ENCODE data around the gene CACNB1.

The CACNB1 gene

DNA sequence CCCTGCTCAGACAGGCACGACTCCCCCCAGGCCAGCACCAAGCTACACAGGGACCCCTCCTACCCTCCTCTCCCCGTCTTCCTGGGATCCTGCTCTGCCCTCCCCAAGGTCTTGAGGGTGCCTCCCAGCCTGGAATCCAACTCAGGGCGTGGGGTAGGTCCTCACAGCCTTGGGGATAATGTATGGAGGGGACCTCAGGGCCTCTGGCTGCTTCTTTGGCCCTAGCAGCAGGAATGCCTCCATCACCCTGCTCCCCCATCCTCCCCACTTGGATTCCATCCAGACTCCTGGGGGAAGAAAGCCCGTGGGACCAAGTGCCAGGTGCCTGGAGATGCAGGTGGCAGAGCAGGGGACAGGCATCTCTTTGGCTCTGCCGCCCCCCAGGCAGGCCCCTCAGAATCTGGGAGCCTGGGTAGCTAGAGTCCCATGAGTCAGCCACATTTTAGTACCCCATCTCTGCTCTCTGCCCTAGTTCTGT lies 39.0 kb upstream of the CACNB1 start:
- H3K36me3 ChIP-seq (ENCODE audit: insufficient read depth, low read length), result no peaks in the 10 kb centered on the region
- 73% methylated on average over 5 of the region's 5 CpGs for WGBS
- H3K27me3 ChIP-seq (ENCODE audit: insufficient read depth, low read length), result no peaks in the 10 kb centered on the region
- H3K9me3 ChIP-seq (ENCODE audit: insufficient read depth, low read depth, low read length), result no peaks in the 10 kb centered on the region
- peaks cover 4% of the 10 kb centered on the region; the same call in 1 of the 2 replicates for H3K4me1 ChIP-seq (ENCODE audit: insufficient read depth, low read length)
- H3K9ac ChIP-seq (ENCODE audit: low read depth, low read length), result no peak overlapping the region
- no peak overlapping the region for H3K27ac ChIP-seq (ENCODE audit: low read depth, low read length)
- no peak overlapping the region for H3K4me3 ChIP-seq (ENCODE audit: low read length)

DNA sequence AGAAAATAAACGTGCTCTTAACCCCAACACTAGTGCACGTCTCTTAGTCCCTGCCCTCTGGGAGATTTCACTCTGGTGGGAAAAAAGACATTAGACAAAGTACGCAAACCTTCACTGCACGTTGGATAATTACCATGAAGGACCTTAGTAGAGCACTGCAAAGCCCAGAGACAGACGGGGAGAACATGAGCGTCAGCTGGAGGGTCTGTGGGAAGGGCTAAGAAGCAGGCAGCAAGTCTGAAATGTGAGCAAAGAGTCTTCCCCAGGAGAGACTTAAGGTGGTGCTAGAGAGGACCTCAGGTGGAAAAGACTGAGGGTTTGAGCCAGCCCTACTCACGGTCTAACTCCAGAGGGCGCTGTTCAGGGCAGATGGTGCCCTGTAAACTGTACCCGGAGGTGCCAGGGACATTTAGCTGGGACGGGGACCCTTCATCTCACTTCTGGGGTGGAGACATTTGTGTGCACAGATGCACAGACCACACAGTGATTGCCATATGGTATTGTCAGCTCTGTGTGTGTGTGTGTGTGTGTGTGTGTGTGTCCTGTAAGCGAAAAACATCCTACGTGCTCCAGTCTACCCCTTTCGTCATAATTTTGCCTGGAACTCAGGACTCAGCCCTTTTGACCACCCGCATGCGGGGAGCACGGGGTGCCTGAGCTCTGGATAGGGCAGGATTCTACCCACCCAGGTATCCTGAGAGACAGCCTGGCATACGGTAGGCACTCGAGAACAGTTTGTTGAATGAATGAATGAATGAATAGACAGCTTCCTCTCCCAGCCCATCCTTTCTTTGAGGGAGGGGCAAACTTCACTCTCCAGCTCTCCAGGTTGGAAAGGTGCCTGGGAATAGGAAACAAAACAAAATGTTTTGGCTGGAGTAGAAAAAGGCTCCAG lies 38.3 kb upstream of the CACNB1 start:
- H3K4me1 ChIP-seq (ENCODE audit: insufficient read depth, low read length), result peaks cover 7% of the 10 kb centered on the region; the same call in 1 of the 2 replicates
- no peaks in the 10 kb centered on the region for H3K27me3 ChIP-seq (ENCODE audit: insufficient read depth, low read length)
- H3K9me3 ChIP-seq (ENCODE audit: insufficient read depth, low read depth, low read length), result no peaks in the 10 kb centered on the region
- H3K27ac ChIP-seq (ENCODE audit: low read depth, low read length), result no peak overlapping the region
- no peaks in the 10 kb centered on the region for H3K36me3 ChIP-seq (ENCODE audit: insufficient read depth, low read length)
- H3K4me3 ChIP-seq (ENCODE audit: low read length), result no peak overlapping the region; the same call in 1 of the 2 replicates
- WGBS, result 53% methylated on average over 17 of the region's 18 CpGs
- no peak overlapping the region for H3K9ac ChIP-seq (ENCODE audit: low read depth, low read length)

DNA sequence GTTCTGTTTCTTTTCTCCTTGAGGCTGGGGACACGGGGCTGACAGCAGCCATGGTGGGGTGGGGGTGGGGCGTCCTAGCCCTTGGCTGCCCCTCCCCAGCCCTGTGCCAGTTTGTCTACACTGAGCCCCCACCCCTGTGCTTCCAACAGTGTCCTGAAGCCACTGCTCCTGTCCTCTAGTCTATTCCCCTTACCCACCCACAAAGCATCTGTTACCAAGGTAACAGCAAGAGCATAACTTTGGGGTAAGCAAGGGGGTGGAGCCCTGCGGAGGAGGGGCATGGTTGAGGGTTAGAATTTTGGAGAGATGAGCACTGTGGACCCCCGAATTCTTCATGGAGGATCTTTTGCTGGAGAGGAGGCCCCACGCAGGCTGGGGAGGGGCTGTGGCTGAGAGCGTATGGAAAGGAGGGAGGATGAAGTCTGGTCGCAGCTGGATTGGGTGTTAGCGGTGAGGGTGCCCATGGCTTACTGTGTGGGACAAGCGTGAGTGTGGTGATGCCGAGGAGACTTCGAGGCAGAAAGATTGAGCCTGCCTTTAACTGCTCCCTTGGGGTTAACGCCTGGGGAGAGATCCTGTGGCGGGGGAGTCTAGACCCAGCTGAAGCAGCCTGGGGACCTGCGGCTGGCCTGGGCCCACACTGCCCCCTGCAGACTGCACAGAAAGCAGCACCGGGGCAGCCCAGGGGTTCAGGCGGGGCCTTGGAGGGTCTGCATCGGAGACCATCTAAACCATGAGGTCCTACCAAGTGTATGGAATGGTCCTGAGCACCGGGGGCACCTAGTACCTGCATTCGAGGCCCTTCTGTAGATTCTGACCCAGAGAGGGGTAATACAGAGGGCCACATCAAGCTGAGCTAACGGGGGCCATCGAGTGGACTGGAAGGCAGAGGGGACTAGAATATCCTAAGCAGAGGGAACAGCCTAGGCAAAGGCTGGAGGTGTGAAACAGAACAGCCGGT lies 34.4 kb upstream of the CACNB1 start:
- Histone ChIP-seq H3K4me3 (ENCODE audit: low read length) (peak overlapping the region; percentile 38), H3K4me1 (ENCODE audit: insufficient read depth, low read length) (peaks cover 10% of the 10 kb centered on the region; the same call in 1 of the 2 replicates)
- WGBS, result 26% methylated on average over 20 of the region's 22 CpGs

DNA sequence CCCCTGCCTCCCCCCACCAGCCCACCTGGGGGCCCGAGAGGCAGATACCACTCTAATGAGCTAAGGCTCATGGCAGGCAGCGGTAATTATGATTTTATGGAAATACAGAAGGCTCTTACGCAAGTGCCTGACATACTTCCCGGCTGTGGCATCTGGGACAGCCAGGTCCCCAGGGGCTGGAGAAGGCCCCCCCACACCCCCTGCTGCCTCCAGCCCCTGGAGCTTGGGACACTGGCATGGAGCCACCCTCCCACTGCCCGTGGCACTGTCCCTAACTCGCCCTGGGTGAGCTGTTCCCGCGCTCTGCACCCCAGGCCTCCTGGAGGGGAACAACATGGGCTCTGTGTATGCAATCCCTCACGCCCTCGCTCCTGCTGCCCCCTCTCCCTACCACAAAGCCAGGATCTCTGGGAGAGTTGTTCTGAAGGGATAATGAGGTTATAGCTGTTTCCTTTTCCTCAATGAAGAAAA lies 33.7 kb upstream of the CACNB1 start:
- no peak overlapping the region for H3K4me3 ChIP-seq (ENCODE audit: low read length)
- H3K27me3 ChIP-seq (ENCODE audit: insufficient read depth, low read length), result peaks cover 15% of the 10 kb centered on the region
- H3K27ac ChIP-seq (ENCODE audit: low read depth, low read length), result no peak overlapping the region
- peaks cover 12% of the 10 kb centered on the region for H3K4me1 ChIP-seq (ENCODE audit: insufficient read depth, low read length)
- no peak overlapping the region for H3K9ac ChIP-seq (ENCODE audit: low read depth, low read length)
- 77% methylated on average over 8 of the region's 10 CpGs for WGBS
- H3K9me3 ChIP-seq (ENCODE audit: insufficient read depth, low read depth, low read length), result no peaks in the 10 kb centered on the region
- H3K36me3 ChIP-seq (ENCODE audit: insufficient read depth, low read length), result no peaks in the 10 kb centered on the region

More for the DNA sequence above, 34.4 kb upstream of the CACNB1 start:
- Histone ChIP-seq H3K27ac (ENCODE audit: low read depth, low read length) (no peak overlapping the region), H3K36me3 (ENCODE audit: insufficient read depth, low read length) (no peaks in the 10 kb centered on the region), H3K27me3 (ENCODE audit: insufficient read depth, low read length) (peaks cover 7% of the 10 kb centered on the region; the same call in 1 of the 2 replicates), H3K9me3 (ENCODE audit: insufficient read depth, low read depth, low read length) (no peaks in the 10 kb centered on the region), H3K9ac (ENCODE audit: low read depth, low read length) (no peak overlapping the region; the same call in 1 of the 2 replicates)

DNA sequence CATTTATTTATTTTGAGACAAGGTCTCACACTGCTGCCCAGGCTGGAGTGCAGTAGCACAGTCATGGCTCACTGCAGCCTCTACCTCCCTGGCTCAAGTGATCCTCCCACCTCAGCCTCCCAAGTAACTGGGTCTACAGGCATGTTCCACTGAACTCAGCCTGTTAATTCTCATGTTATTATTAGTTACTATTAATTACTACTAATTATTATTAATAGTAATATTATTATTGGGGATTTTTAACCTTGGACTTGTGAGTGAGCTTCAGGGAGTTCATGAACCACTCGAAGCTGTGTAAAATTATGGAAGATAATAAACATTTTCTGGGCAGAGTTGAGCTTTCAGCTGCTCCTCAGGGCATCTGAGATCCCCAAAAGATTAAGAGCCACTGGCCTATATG lies 32.9 kb upstream of the CACNB1 start:
- Histone ChIP-seq H3K27me3 (ENCODE audit: insufficient read depth, low read length) (peaks cover 20% of the 10 kb centered on the region), H3K4me1 (ENCODE audit: insufficient read depth, low read length) (peaks cover 13% of the 10 kb centered on the region), H3K36me3 (ENCODE audit: insufficient read depth, low read length) (no peaks in the 10 kb centered on the region), H3K9ac (ENCODE audit: low read depth, low read length) (no peak overlapping the region), H3K4me3 (ENCODE audit: low read length) (no peak overlapping the region), H3K27ac (ENCODE audit: low read depth, low read length) (no peak overlapping the region), H3K9me3 (ENCODE audit: insufficient read depth, low read depth, low read length) (no peaks in the 10 kb centered on the region)
- WGBS, result 95% methylated on average over 1 of the region's 1 CpG

DNA sequence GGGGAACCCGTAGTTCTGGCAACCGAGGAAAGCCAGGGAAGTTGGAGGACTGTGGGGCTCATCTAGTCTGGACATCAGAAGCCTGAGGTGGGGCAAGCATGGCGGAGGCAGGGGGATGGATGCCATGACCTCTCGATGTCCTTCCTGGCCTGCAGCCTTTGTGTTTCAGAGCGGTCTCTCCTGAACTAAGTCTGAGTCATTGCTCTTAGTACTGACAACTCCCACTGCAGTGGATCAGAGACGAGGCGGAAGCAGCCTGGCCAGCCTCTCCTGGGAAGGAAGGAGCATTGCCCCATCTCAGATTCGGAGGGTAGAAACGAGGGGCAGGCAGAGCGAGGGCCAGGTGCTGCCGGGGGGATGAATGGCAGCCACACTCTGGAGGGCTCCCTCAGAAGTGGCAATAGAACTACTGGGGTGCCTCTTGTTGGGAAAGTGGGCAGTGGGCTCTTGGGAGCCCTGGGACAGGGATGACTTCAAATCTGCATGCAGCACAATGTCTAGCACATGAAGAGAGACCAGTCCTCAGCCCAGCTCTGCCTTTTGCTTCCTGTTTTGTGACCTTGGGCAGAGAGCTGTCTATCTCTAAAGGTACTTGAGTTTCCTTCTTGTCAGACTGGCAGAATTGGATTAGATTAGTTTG lies 31.9 kb upstream of the CACNB1 start:
- peaks cover 13% of the 10 kb centered on the region for H3K4me1 ChIP-seq (ENCODE audit: insufficient read depth, low read length)
- H3K4me3 ChIP-seq (ENCODE audit: low read length), result no peak overlapping the region
- 70% methylated on average over 11 of the region's 11 CpGs for WGBS
- H3K9me3 ChIP-seq (ENCODE audit: insufficient read depth, low read depth, low read length), result no peaks in the 10 kb centered on the region
- no peak overlapping the region for H3K27ac ChIP-seq (ENCODE audit: low read depth, low read length)
- H3K9ac ChIP-seq (ENCODE audit: low read depth, low read length), result no peak overlapping the region
- peaks cover 30% of the 10 kb centered on the region for H3K27me3 ChIP-seq (ENCODE audit: insufficient read depth, low read length)
- no peaks in the 10 kb centered on the region for H3K36me3 ChIP-seq (ENCODE audit: insufficient read depth, low read length)

DNA sequence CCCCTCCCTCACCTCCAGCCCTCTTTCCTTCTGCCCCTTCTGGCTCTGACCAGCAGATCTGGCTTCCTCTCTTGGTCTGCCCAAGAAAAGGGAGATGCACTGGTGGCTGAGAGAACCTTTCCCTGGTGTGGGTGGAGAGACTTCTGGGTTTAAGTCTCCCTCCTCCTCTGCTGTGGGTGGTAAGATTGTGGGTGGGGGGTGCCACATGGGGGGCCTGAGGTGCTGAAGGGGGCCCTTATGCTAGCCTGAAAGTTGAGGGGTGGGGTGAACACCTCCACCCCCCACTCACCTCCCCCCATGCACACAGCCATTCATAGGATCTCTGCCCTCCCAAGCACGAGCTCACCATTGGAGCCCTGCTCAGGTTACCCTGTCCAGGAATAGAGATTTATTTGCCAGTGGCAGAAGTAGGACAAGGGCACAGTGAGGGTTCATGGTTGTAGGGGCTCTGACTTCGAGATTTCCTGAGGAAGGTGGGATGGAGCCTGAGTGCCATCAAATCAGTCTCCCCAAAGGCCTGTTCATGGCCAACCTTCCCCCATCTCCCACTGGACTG lies 30.0 kb upstream of the CACNB1 start:
- no peaks in the 10 kb centered on the region for H3K9me3 ChIP-seq (ENCODE audit: insufficient read depth, low read depth, low read length)
- peaks cover 13% of the 10 kb centered on the region for H3K4me1 ChIP-seq (ENCODE audit: insufficient read depth, low read length)
- H3K9ac ChIP-seq (ENCODE audit: low read depth, low read length), result no peak overlapping the region
- no peak overlapping the region for H3K27ac ChIP-seq (ENCODE audit: low read depth, low read length)
- peaks cover 50% of the 10 kb centered on the region for H3K27me3 ChIP-seq (ENCODE audit: insufficient read depth, low read length)
- WGBS, result 87% methylated on average over 2 of the region's 2 CpGs
- no peak overlapping the region for H3K4me3 ChIP-seq (ENCODE audit: low read length)
- H3K36me3 ChIP-seq (ENCODE audit: insufficient read depth, low read length), result no peaks in the 10 kb centered on the region

DNA sequence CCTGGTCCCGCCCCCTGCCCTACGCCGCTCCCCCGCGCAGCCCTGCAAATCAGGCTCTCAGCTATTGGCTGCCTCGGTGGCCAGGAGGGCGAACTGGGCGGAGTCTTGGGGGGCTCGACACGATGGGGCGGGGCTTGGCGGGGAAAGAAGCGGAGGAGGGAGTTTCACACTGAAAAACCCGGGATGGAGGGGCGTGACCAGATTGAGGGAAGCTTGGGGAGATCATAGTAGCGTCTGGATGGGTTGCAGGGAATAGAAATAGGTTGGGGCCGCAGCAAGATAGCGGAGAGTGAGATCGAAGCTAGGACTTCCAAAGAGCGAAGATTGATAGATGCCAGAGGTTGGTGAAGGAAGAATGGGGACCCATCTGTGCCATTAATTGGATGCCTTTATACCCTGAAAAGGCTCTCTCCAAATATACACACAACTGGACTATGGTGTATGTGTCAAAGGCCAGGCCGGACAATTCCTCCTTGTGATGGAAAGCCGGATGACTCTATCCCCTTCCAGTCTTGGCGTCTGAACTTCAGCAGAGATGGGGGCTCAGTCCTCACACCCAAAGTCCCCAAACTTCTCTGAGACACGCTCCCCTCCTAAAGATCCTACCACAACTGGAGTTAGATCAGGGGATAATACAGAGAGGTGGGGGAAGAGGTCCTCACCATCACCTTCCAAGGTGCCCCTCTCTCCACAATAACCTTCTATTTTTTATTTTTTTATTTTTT lies 28.7 kb upstream of the CACNB1 start:
- Histone ChIP-seq H3K4me1 (ENCODE audit: insufficient read depth, low read length) (peaks cover 6% of the 10 kb centered on the region), H3K36me3 (ENCODE audit: insufficient read depth, low read length) (no peaks in the 10 kb centered on the region), H3K27me3 (ENCODE audit: insufficient read depth, low read length) (peaks cover 57% of the 10 kb centered on the region), H3K9ac (ENCODE audit: low read depth, low read length) (no peak overlapping the region), H3K4me3 (ENCODE audit: low read length) (peak overlapping the region; percentile 39), H3K9me3 (ENCODE audit: insufficient read depth, low read depth, low read length) (no peaks in the 10 kb centered on the region), H3K27ac (ENCODE audit: low read depth, low read length) (no peak overlapping the region)
- 16% methylated on average over 23 of the region's 24 CpGs for WGBS

DNA sequence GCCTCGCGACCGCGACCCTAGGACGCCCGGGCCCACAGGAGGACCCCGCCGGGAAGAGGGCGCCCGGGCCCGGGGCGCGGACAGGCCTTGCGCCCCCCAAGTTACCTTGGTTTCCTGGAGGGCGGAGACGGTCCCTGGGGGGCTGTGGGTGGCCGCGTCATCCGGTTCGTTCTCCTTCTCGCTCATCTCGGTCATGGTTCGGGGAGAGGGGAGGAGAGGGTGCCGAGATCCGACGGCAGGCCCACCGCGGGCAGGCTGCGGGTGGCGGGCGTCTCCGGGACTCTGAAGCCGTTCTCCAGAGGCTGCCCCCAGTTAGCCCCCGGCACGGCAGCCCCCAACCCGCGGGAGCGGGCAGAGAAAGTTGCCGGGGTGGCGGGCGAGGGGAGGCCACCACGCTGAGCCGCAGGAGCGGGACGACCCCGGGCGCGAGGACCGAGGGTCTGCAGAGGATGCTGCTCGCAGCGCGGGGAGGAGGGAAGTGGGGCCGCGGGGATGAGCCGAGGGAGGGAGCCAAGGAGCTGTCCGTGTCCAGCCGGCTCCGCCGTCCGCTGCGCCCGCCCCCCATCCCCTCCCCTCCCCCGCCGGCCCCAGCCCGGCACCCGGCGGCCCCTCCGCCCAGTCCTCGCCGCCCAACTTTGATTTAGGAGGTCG lies 28.0 kb upstream of the CACNB1 start, which contains the start of gene STAC2:
STAC2 (minus strand) TSS at position 638 of the 651 bp plus-strand sequence; CDS start at position 195, 443 bp downstream.
- peak within 1 kb of the TSS; percentile 47 for H3K4me3 ChIP-seq (ENCODE audit: low read length)

More for the DNA sequence above, 28.0 kb upstream of the CACNB1 start, which contains the start of gene STAC2:
- H3K27ac ChIP-seq (ENCODE audit: low read depth, low read length), result no peak within 1 kb of the TSS
- H3K9me3 ChIP-seq (ENCODE audit: insufficient read depth, low read depth, low read length), result no peaks in the 10 kb centered on the region
- peaks cover 6% of the 10 kb centered on the region for H3K4me1 ChIP-seq (ENCODE audit: insufficient read depth, low read length)
- H3K27me3 ChIP-seq (ENCODE audit: insufficient read depth, low read length), result peaks cover 57% of the 10 kb centered on the region
- 1% methylated on average over 62 of the region's 71 CpGs for WGBS
- H3K36me3 ChIP-seq (ENCODE audit: insufficient read depth, low read length), result no peaks in the 10 kb centered on the region
- no peak within 1 kb of the TSS for H3K9ac ChIP-seq (ENCODE audit: low read depth, low read length)
